Inferior parietal cortex (tissue), 1 donor: ENCODE data around the gene COQ8A.
A peak's percentile ranks its signal among the peaks of the same experiment; 100 is the strongest.

Experiments
- DNase-seq: peaks from one replicate; pipeline ENCODE4 v3.0.0-alpha.2; 2016; ENCODE audit errors: extremely low spot score

The COQ8A gene

DNA sequence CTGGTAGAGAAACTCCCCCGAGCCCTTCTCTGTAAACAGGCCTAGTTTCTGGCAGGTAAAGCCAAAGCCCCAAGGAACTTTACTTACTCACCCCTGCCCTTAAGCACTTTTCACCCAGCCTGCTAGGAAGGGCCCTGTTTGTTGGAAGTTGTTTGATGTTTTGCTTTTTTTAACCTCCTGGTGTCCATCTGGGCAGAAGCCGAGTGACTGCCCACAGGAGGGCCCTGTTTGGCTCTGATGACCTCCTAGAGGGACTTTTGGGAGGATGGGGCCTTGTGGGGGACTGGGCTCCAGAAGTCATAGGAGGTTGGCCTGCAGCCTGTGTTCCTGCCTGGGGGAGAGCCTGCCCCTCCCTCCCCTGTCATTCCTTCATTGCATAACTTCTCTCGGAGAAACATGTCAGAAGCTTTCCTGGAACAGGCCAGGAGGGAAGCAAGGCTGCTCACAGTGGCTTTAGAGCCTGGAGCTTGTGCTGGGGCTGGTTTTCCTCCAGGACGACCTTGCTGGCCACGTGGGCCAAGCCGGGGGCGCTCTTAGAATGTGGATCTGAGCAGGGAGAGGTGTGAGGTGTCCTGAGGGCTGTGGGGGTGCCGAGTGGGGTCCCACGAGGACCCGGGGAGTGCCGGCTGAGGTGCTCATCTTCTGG is 33.9 kb downstream of the COQ8A start:
- no peak for DNase-seq

DNA sequence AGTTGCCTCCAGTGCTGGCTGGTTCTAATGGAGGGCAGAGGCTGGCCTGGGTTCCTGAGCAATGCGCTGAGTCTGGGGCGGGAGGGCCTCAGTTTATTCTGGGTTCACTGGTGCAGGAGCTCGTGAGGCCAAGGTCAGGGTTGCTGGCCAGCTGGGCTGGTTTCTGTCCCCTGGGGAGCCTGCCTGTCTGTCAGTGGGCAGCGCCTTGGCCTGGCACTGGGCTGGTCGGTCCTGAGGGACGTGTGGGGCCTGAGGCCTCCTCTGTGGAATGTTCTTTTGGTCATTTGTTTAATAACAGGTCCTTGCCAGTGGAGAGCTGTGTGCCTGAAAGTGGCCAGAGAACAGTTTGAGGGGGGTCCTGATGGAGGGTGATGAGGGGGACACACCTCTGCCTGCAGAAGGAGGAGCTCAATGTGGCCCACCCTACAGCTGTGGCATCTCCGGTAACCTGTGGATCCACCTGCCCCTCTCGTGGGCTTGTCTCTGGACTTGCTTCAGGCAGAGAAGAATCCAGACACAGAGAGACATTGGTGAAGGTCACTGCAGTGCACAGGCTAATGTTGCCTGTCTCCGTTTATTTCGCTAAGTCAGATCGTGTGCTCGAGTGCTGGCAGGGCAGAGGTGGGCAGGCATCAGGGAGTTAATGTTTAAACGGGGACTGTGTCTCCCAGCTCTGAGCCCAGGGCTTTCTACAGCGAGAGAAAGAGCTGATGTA is 34.6 kb downstream of the COQ8A start:
- DNase-seq = no peak

GRCh38 chr1:226975259-226976250 is 35.5 kb downstream of the COQ8A start:
- peak; percentile 75 for DNase-seq

- no peak for DNase-seq
Observed at GRCh38 chr1:226976276-226976977, 36.3 kb downstream of the COQ8A start.

DNA sequence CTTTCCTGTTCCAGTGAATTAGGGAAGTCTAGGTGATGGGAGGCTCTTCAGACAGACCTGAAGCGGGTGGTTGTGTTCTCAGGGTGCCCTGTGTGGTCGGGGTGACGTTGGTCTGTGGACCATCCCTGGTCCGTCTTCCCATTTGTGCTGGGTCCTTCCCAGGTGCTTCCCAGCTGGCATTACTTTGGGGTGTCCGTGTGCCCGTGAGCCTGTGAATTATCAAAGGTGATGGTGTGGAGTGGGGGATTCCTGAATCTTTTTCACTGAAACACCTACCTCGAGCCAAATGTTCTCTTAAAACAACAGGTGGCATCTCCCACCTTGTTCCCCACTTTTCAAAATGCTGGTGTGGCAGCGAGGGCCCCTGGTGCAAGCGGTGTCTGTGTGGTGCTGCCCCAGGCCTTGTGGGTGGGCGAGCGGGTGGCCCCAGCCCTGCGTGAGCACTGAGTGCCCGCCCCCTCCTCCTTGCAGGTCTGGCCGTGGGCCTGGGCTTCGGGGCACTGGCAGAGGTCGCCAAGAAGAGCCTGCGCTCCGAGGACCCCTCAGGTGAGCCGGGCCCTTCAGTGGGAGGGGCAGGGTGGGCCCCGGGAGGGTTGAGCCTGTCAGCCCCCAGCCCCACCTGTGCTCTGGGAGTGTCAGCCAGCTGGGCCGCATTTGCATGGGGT is 37.0 kb downstream of the COQ8A start:
- DNase-seq = no peak

DNA sequence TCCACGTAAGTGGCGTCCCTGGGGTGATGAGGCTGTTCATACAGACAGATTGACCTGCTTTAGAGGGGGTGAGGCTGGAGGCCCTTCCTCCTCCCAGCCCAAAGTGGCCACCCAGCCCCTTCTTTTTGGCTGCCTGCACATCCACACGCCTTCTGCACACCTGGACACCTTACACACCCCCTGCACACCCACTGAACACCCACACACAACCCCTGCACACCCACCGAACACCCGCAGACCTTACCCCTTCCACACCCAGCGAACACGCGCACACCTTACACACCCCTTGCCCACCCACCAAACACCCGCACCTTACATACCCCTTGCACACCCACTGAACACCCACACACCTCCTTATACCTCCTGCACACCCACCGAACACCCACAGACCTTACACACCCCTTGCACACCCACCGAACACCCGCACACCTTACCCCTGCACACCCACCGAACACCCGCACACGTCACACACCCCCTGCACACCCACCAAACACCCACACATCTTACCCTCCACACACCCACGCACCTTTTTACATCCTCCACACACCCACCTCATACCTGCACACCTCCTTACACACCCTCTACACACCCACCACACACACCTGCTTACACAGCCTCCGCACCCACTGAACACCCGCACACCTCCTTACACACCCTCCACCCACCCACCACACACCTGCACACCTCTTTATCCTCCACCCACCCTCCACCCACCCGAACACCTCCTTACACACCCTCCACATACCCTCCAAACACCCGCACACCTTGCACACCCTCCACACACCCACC is 37.7 kb downstream of the COQ8A start:
- DNase-seq = no peak

GRCh38 chr1:226978432-226979114 is 38.5 kb downstream of the COQ8A start:
- no peak for DNase-seq

DNA sequence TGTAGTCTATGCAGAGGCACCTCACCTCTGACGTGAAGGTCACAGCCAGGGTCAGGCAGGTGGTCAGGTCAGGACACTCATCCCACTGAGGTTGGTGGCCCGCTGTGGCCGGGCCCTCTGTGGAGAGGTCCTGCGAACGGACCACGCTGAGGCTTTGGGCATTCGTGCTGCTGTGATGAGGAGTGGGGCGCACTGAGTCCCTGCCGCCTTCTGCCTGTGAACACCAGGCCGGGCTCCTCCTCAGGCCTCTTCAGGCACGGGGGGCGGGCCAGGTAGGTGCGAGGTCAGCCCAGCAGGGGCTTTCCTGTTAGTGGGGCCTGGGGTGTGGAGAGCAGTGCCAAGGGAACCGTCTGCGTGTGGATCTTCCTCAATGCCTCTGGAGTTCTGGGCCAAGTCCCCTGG is 39.0 kb downstream of the COQ8A start:
- DNase-seq = no peak

DNA sequence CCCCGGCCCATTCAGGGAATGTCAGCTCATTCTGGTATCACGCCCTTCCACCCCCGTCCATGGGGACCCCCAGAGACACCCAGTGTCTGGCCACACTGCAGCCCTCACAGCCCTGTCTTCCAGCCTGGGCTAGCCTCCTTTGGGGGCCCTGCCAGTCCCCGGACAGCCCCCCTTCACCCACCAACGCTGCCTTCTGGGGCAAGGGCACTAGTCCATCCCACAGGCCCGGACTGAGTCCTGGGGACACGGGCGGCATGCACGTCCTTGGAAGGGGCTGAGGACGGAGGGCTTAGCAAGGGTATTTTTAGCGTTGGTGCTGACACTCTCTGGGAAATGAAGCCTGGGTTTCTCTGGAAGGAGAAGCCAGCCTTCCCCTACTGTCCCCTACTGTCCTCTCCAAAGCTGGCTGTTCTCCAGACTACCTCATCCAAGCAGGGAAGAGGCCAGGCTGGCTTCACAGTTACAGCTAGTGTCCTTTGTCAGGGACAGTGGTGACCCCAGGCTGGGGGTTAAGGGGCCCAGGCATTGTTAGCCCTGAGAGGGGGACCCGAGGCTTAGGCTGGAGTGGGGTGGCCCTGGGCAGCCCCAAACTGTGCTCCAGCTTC is 39.5 kb downstream of the COQ8A start:
- no peak for DNase-seq

- DNase-seq = no peak
Observed at GRCh38 chr1:226980122-226980560, 40.0 kb downstream of the COQ8A start.

DNA sequence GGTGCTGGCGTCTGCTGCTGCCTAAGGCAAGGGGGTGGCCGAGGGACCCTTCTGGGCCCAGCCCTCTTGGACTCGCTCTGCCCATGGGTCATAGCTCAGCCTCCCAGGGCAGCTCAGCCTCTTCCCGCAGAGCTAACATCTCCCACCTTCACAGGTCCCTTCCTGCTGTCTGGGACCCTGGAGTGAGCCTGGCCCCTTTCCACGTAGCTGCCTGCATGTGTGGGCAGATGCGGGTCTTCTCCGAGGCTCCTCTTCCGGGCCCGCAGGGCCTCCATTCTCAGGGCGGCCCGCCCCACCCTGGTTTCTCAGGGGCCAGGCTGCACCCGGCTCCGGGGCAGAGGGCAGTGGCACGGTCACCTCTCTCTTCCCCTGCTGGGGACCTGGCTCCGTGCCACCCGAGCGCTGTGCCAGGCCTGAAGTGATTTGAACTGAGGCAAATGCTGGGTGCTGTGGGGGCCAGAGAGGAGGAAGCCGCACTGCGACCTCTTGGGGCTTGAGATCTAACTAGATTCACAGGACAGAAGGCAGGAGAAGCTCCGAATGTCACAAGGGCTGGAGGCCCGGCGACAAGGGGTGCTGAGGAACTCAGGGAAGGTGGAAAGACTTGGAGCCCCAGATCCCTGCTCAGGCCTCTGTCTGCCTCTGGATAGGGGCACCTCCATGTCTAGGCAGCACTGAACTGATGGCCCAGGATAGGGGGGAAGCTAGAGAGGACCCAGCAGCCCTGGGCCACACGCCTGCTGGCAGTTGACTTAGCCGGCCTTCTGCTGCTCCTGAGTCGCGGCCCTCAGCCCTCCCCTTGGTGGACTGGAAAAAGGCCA is 40.7 kb downstream of the COQ8A start:
- no peak for DNase-seq

DNA sequence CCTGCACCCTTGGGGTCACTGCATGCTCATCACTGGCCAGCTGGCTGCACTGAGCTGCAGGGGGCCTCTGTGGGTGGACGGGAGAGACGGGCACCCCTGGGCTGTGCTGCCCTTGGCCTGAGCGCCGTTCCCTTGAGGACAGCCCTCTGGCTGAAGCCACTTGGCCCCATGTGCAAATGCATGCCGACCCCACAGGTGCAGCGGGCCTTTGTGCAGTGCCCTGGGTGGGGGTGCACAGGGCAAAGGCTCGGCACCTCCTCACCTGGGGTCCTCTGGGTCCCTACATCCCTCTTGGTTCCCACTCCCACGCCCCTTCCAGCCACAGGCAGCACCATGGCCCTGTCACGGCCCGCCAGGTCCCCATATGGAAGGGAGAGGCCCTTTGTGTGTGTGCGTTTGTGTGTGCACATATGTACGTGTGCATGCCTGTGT is 41.3 kb downstream of the COQ8A start:
- DNase-seq = no peak

GRCh38 chr1:226981838-226982237 is 41.7 kb downstream of the COQ8A start:
- DNase-seq = no peak

DNA sequence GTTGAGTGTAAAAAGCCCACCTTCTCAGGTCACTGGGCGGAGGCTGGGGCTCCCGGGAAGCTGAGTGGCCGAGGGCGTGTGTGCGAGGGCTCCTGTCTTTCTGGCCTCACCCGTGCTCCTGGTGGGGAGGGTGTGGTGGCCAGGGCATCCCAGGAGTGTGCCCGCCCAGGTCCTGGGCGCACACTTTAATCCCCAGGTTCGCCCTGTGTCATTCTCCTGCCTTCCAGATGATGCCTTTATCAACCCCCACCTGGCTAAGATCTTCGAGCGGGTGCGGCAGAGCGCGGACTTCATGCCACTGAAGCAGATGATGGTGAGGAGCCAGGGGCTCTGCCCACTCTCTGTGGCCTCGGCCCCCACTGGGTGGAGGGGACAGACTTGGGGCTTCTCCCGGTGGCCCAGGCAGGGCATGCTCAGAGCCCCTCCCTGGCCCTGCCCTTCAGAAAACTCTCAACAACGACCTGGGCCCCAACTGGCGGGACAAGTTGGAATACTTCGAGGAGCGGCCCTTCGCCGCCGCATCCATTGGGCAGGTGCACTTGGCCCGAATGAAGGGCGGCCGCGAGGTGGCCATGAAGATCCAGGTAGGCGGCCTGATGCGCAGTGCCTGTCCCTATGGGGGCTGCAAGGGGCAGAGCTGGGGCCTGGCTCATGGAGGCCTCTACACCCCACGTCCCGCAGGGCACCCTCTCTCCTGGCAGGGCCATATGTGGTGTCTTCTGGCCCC is 42.5 kb downstream of the COQ8A start:
- DNase-seq = no peak

DNA sequence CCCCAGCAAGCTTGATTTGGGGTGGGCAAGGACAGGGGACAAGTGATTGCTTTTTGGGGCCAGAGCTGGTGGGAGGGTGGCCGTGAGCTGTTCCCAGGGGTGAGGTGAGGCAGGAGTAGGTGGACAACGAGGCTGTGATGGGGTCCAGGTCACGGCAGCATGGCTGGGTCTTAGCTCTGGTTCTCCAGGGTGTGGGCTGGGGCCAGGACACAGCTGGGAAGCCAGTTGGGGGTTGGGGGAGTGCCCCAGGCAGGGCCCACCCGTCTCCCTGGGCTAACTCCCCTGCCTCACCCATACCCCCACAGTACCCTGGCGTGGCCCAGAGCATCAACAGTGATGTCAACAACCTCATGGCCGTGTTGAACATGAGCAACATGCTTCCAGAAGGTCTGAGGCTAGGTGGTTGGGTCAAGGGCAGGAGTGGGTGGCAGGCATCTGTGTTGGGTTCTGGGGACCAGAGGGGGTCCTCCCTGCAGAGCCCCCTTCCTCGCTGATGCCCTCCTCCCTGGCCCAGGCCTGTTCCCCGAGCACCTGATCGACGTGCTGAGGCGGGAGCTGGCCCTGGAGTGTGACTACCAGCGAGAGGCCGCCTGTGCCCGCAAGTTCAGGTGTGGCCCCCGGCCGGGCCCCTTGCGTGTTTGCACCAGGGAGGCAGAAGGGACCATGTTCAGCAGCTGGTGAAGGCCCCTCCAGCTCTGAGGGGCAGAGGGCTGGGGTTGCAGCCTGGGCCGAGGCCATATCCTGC is 43.3 kb downstream of the COQ8A start:
- DNase-seq = no peak

DNA sequence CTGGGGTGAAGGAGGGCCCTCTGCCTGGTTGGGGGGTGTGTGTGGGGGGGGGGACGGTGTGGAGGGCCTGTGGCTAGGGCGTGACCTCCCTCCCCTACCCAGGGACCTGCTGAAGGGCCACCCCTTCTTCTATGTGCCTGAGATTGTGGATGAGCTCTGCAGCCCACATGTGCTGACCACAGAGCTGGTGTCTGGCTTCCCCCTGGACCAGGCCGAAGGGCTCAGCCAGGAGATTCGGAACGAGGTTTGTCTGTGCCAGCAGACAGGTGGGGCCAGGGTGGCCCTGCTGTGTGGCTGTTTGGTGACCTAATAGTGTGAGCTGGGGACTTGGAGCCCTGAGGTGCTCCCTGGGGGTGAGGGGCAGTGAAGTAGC is 43.9 kb downstream of the COQ8A start:
- no peak for DNase-seq
